Peyer's patch (tissue), 4 donors: Measurements from ENCODE around the gene HHLA2. TPM values are rescaled to one million over a fixed set of nuclear protein-coding genes. Genes with fewer than 3 reads are reported as not detected.

ENCODE experiments used
- DNase-seq, 3 donors: peaks; one replicate each; pipeline ENCODE4 v3.0.0-alpha.2; 2017 to 2019
- H3K27ac ChIP-seq, 4 donors: fragments of 200-600 bp; sonication (generic); one replicate each; pipeline ENCODE4 v1.5.1; 2016 to 2019
- H3K27me3 ChIP-seq, 2 donors: fragments of 200-600 bp; sonication (generic); one replicate each; pipeline ENCODE4 v1.5.1; 2019
- H3K36me3 ChIP-seq, 3 donors: fragments of 200-600 bp; sonication (generic); one replicate each; pipeline ENCODE4 v1.5.1; 2016 to 2019
- H3K4me1 ChIP-seq, 4 donors: fragments of 200-600 bp; sonication (generic); one replicate each; pipeline ENCODE4 v1.5.1; 2016 to 2019
- H3K4me3 ChIP-seq, 4 donors: fragments of 200-600 bp; sonication (generic); 1 replicate in 3 of 4; 2 replicates in 1 of 4; pipeline ENCODE4 v1.5.1; 2016 to 2019; ENCODE audit warnings: mild to moderate bottlenecking in 1 of 4
- H3K9me3 ChIP-seq, 4 donors: fragments of 200-600 bp; sonication (generic); one replicate each; pipeline ENCODE4 v1.5.1; 2016 to 2019; ENCODE audit warnings: mild to moderate bottlenecking in 1 of 4
- POLR2A ChIP-seq, 2 donors: fragments of 450-650 bp; IDR thresholded peaks; one replicate each; pipeline ENCODE4 v1.5.1; 2017; ENCODE audit warnings: antibody characterized with exemption in 2 of 2, mild to moderate bottlenecking in 2 of 2, moderate library complexity in 2 of 2
- total RNA-seq, 4 donors: library from RNA; depleted of rRNA; stranded (reverse); fragments of >200 nt; gene quantifications; one replicate each; pipeline ENCODE4 v1.1.0, GENCODE V29; 2016
- TF ChIP-seq, protein P1 (sequence below), 6 experiments: fragments of 450-650 bp in 4 of 6; fragments of 200-600 bp in 2 of 6; sonication (generic) in 1 of 6; IDR thresholded peaks; one replicate each; pipeline ENCODE4 v1.5.1; 2017 to 2019; ENCODE audit warnings: antibody characterized with exemption in 6 of 6, mild to moderate bottlenecking in 3 of 6, moderate library complexity in 1 of 6

Gene HHLA2
- total RNA-seq, 4 donors from 2014 or later = 14.9 to 276 (median 145) TPM

DNA sequence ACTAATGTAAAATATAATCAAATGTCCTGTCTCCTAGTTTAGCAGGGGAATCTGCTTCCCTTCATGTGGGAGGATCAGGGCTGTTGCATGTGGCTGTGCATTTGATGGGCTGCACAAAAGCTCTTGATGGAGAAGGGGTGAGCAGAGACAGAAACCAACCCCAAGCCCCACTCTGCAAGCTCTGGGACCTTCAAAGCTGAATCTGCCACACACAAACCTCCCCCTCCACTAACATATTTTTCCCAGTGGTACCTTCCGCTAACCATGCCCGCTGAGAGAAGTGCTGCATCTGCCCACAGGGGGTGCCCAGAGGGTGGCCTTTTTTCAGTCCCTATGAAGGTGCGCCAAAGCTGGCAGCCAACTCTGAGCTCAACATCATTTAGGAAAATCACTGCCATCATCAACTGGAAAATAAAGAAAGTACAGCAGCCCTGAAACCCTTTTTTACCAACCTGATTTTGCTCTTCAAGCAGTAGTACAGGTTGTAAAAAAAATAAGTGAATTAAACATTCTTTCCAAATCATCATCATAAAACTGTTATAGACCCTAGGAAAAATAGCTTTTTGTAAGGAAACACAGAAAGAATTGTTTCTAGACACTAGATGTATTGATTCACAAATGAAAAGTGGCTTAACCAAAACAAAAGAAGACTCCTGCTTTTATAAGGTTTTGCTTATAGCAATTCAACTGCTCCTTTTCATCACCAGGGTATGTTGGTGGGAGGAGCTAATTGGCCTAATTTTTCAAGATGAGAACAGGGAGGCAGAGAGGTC is 97.0 kb downstream of the HHLA2 start:
- H3K4me3 ChIP-seq = no peak overlapping the region
- H3K27me3 ChIP-seq = no peaks in the 10 kb centered on the region
- H3K27ac ChIP-seq = no peak overlapping the region
- DNase-seq = no peak
- no peaks in the 10 kb centered on the region for H3K4me1 ChIP-seq
- H3K36me3 ChIP-seq = no peaks in the 10 kb centered on the region
- no peaks in the 10 kb centered on the region for H3K9me3 ChIP-seq
- no peak for TF ChIP-seq POLR2A (IDR thresholded peaks at IDR 0.05)
- TF ChIP-seq, protein P1, sequence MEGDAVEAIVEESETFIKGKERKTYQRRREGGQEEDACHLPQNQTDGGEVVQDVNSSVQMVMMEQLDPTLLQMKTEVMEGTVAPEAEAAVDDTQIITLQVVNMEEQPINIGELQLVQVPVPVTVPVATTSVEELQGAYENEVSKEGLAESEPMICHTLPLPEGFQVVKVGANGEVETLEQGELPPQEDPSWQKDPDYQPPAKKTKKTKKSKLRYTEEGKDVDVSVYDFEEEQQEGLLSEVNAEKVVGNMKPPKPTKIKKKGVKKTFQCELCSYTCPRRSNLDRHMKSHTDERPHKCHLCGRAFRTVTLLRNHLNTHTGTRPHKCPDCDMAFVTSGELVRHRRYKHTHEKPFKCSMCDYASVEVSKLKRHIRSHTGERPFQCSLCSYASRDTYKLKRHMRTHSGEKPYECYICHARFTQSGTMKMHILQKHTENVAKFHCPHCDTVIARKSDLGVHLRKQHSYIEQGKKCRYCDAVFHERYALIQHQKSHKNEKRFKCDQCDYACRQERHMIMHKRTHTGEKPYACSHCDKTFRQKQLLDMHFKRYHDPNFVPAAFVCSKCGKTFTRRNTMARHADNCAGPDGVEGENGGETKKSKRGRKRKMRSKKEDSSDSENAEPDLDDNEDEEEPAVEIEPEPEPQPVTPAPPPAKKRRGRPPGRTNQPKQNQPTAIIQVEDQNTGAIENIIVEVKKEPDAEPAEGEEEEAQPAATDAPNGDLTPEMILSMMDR (IDR thresholded peaks at IDR 0.05) = no peak

DNA sequence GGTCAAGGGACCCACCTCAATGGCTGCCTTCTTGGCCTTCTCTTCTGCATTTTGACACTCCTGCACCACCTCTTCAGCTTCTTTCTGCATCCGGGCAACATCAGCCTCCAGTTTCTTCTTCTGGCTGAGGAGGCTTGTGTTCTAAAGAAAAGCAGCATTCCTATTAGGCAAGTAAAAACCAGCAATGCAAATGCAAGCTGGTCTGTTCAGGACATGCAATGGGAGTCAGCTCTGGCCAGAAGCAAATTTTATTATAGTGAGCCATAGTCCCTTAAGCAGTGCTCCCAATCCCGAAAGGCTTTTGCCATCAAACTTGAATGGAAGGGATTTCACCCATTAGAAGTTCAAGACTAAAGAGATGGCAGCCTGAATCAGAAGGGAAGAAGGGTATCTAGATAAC is 97.7 kb downstream of the HHLA2 start:
- no peaks in the 10 kb centered on the region for H3K4me1 ChIP-seq
- TF ChIP-seq POLR2A (IDR thresholded peaks at IDR 0.05) = no peak
- TF ChIP-seq, protein P1 (IDR thresholded peaks at IDR 0.05) = no peak
- no peaks in the 10 kb centered on the region for H3K9me3 ChIP-seq

DNA sequence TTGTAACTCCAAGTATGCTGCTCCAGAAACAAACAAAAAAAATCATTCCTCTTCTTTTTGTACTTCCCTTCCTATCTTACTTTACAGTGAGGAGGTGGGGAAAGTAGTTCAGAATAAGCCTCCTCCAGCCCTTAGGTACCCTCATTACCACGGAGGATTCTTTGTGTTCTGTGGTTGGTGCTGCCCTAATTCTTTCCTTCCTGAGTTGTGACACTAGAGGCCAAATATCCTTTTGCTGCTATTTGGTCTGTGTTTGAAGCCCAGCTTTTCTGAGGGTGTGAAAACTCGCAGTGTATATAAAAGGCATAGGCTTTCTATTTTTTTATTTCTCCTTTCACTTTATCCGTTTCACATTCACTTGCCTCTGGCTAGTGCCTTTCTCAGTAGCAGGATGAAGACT is 98.2 kb downstream of the HHLA2 start:
- no peak overlapping the region for H3K27ac ChIP-seq
- DNase-seq = no peak
- H3K36me3 ChIP-seq = no peaks in the 10 kb centered on the region
- no peak for TF ChIP-seq POLR2A (IDR thresholded peaks at IDR 0.05)
- TF ChIP-seq, protein P1 (IDR thresholded peaks at IDR 0.05) = no peak
- H3K27me3 ChIP-seq = no peaks in the 10 kb centered on the region
- H3K4me3 ChIP-seq = no peak overlapping the region
- H3K9me3 ChIP-seq = no peaks in the 10 kb centered on the region
- H3K4me1 ChIP-seq = no peaks in the 10 kb centered on the region

More for the DNA sequence above, 97.7 kb downstream of the HHLA2 start:
- no peak overlapping the region for H3K4me3 ChIP-seq
- no peak for DNase-seq
- no peaks in the 10 kb centered on the region for H3K36me3 ChIP-seq
- no peak overlapping the region for H3K27ac ChIP-seq
- H3K27me3 ChIP-seq = no peaks in the 10 kb centered on the region

DNA sequence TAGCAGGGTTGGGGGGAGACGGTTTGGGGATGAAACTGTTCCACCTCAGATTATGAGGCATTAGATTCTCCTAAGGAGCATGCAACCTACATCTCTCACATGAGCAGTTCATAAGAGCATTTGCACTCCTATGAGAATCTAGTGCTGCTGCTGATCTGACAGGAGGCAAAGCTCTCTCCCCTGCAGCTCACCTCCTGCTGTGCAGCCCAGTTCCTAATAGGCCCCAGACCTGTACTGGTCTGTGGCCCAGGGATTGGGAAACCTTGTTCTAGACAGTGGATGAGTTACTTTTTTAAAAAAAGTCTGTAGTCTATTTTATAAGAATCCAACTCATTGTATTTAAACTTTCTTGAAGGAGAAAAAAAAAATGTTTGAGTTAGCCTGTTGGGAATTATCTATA is 100.0 kb downstream of the HHLA2 start:
- Histone ChIP-seq H3K9me3 (no peaks in the 10 kb centered on the region), H3K4me1 (no peaks in the 10 kb centered on the region), H3K36me3 (no peaks in the 10 kb centered on the region), H3K27ac (no peak overlapping the region), H3K4me3 (no peak overlapping the region), H3K27me3 (no peaks in the 10 kb centered on the region)
- no peak for DNase-seq
- TF ChIP-seq POLR2A (IDR thresholded peaks at IDR 0.05) = no peak
- TF ChIP-seq, protein P1 (IDR thresholded peaks at IDR 0.05) = no peak

DNA sequence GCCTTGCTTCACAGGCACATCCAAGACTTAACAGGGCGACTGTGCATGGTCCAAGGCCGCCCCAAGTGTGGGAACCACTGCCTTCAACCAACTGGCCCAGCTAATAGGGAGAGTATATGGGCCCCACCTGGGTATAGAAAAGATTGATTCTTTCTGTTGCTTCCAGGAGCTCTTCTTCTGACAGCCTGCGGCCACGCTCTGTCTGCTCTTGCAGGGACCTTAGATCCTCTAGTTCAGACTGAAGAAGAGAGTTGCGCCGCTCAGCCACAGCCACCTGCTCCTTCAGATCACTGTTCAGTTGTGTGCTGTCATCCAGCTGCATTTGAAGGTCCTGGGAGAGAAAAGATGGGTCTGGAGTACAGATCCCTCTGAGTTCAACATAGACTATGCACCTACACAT is 102.2 kb downstream of the HHLA2 start:
- no peaks in the 10 kb centered on the region for H3K36me3 ChIP-seq
- no peak overlapping the region for H3K27ac ChIP-seq
- TF ChIP-seq, protein P1 (IDR thresholded peaks at IDR 0.05) = no peak
- TF ChIP-seq POLR2A (IDR thresholded peaks at IDR 0.05) = no peak
- no peak overlapping the region for H3K4me3 ChIP-seq
- H3K9me3 ChIP-seq = no peaks in the 10 kb centered on the region
- peaks cover 0 to 2% (median 0%) of the 10 kb centered on the region in 4 donors for H3K4me1 ChIP-seq
- no peak for DNase-seq
- H3K27me3 ChIP-seq = no peaks in the 10 kb centered on the region
